Activated naive CD4-positive, alpha-beta T cell treated with anti-CD3 and anti-CD28 coated beads, Interleukin-2, amount 50 U/mL, for 24 hours (primary cell): ENCODE results near the gene WFIKKN2.
"Not testable (repeated sequence)": the region's sequence is repeated elsewhere in the genome, so short reads cannot be mapped to it uniquely, and the experiment has no call there.

ENCODE experiments used
- H3K27ac Mint-ChIP-seq: one replicate; pipeline ENCODE4 v1.8.0; 2021; ENCODE audit warnings: mild to moderate bottlenecking, mixed read lengths
- H3K27me3 Mint-ChIP-seq: one replicate; pipeline ENCODE4 v1.8.0; 2021; ENCODE audit warnings: mixed read lengths
- H3K36me3 Mint-ChIP-seq: one replicate; pipeline ENCODE4 v1.8.0; 2021; ENCODE audit warnings: mixed read lengths
- H3K4me1 Mint-ChIP-seq: one replicate; pipeline ENCODE4 v1.8.0; 2021; ENCODE audit warnings: mixed read lengths
- H3K4me3 Mint-ChIP-seq: one replicate; pipeline ENCODE4 v1.8.0; 2021; ENCODE audit warnings: mild to moderate bottlenecking, mixed read lengths
- H3K9me3 Mint-ChIP-seq: one replicate; pipeline ENCODE4 v1.8.0; 2021; ENCODE audit warnings: mixed read lengths

Gene WFIKKN2

GRCh38 chr17:50868140-50868438 is 32.7 kb downstream of the WFIKKN2 start:
- Mint-ChIP-seq H3K4me1 (peaks cover 59% of the 10 kb centered on the region), H3K4me3 (peak overlapping the region; percentile 99), H3K27me3 (no peaks in the 10 kb centered on the region), H3K36me3 (no peaks in the 10 kb centered on the region), H3K9me3 (no peaks in the 10 kb centered on the region), H3K27ac (peak overlapping the region; percentile 98)

GRCh38 chr17:50868602-50869001 is 33.2 kb downstream of the WFIKKN2 start:
- Mint-ChIP-seq H3K27ac (peak overlapping the region; percentile 5), H3K9me3 (no peaks in the 10 kb centered on the region), H3K27me3 (no peaks in the 10 kb centered on the region), H3K4me1 (peaks cover 59% of the 10 kb centered on the region), H3K4me3 (peak overlapping the region; percentile 99), H3K36me3 (no peaks in the 10 kb centered on the region)

GRCh38 chr17:50871364-50871763 is 36.0 kb downstream of the WFIKKN2 start:
- peak overlapping the region; percentile 71 for H3K4me3 Mint-ChIP-seq
- H3K4me1 Mint-ChIP-seq: peaks cover 53% of the 10 kb centered on the region
- H3K36me3 Mint-ChIP-seq: no peaks in the 10 kb centered on the region
- H3K9me3 Mint-ChIP-seq: no peaks in the 10 kb centered on the region
- no peaks in the 10 kb centered on the region for H3K27me3 Mint-ChIP-seq
- peak overlapping the region; percentile 1 for H3K27ac Mint-ChIP-seq

GRCh38 chr17:50871898-50872297 is 36.5 kb downstream of the WFIKKN2 start:
- H3K4me1 Mint-ChIP-seq: peaks cover 53% of the 10 kb centered on the region
- H3K9me3 Mint-ChIP-seq: no peaks in the 10 kb centered on the region
- no peaks in the 10 kb centered on the region for H3K27me3 Mint-ChIP-seq
- H3K36me3 Mint-ChIP-seq: no peaks in the 10 kb centered on the region
- H3K4me3 Mint-ChIP-seq: peak overlapping the region; percentile 71
- H3K27ac Mint-ChIP-seq: peak overlapping the region; percentile 76

- no peak overlapping the region for H3K4me3 Mint-ChIP-seq
- H3K4me1 Mint-ChIP-seq: peaks cover 45% of the 10 kb centered on the region
- no peaks in the 10 kb centered on the region for H3K27me3 Mint-ChIP-seq
- no peak overlapping the region for H3K27ac Mint-ChIP-seq
- no peaks in the 10 kb centered on the region for H3K9me3 Mint-ChIP-seq
- H3K36me3 Mint-ChIP-seq: no peaks in the 10 kb centered on the region
These were observed 37.5 kb downstream of the WFIKKN2 start for GRCh38 chr17:50872710-50873424.

- peaks cover 28% of the 10 kb centered on the region for H3K4me1 Mint-ChIP-seq
These were observed 39.7 kb downstream of the WFIKKN2 start for GRCh38 chr17:50875074-50875473.

GRCh38 chr17:50877042-50877441 is 41.7 kb downstream of the WFIKKN2 start:
- H3K4me3 Mint-ChIP-seq, H3K36me3 Mint-ChIP-seq, H3K9me3 Mint-ChIP-seq, H3K27me3 Mint-ChIP-seq, H3K27ac Mint-ChIP-seq: not testable (repeated sequence)
- peaks cover 25% of the 10 kb centered on the region for H3K4me1 Mint-ChIP-seq

More at GRCh38 chr17:50875074-50875473, 39.7 kb downstream of the WFIKKN2 start:
- Mint-ChIP-seq H3K27ac (no peak overlapping the region), H3K27me3 (no peaks in the 10 kb centered on the region), H3K36me3 (no peaks in the 10 kb centered on the region), H3K9me3 (no peaks in the 10 kb centered on the region), H3K4me3 (no peak overlapping the region)

- Mint-ChIP-seq H3K36me3 (no peaks in the 10 kb centered on the region), H3K9me3 (no peaks in the 10 kb centered on the region), H3K27ac (no peak overlapping the region), H3K27me3 (no peaks in the 10 kb centered on the region), H3K4me3 (no peak overlapping the region), H3K4me1 (peaks cover 19% of the 10 kb centered on the region)
These were observed 42.5 kb downstream of the WFIKKN2 start for GRCh38 chr17:50877838-50878237.

GRCh38 chr17:50879086-50879485 is 43.7 kb downstream of the WFIKKN2 start:
- H3K4me3 Mint-ChIP-seq: no peak overlapping the region
- no peak overlapping the region for H3K27ac Mint-ChIP-seq
- H3K36me3 Mint-ChIP-seq: no peaks in the 10 kb centered on the region
- H3K27me3 Mint-ChIP-seq: no peaks in the 10 kb centered on the region
- peaks cover 12% of the 10 kb centered on the region for H3K4me1 Mint-ChIP-seq
- no peaks in the 10 kb centered on the region for H3K9me3 Mint-ChIP-seq

- Mint-ChIP-seq H3K4me1 (peaks cover 18% of the 10 kb centered on the region), H3K4me3 (no peak overlapping the region), H3K9me3 (no peaks in the 10 kb centered on the region), H3K36me3 (no peaks in the 10 kb centered on the region), H3K27me3 (no peaks in the 10 kb centered on the region), H3K27ac (no peak overlapping the region)
These were observed 45.8 kb downstream of the WFIKKN2 start for GRCh38 chr17:50881182-50881581.

- Mint-ChIP-seq H3K9me3 (no peaks in the 10 kb centered on the region), H3K36me3 (no peaks in the 10 kb centered on the region), H3K27me3 (no peaks in the 10 kb centered on the region), H3K4me1 (peaks cover 34% of the 10 kb centered on the region), H3K27ac (no peak overlapping the region), H3K4me3 (no peak overlapping the region)
These were observed 47.5 kb downstream of the WFIKKN2 start for GRCh38 chr17:50882851-50883250.

- no peak overlapping the region for H3K4me3 Mint-ChIP-seq
- H3K36me3 Mint-ChIP-seq: no peaks in the 10 kb centered on the region
- no peaks in the 10 kb centered on the region for H3K9me3 Mint-ChIP-seq
- H3K27me3 Mint-ChIP-seq: no peaks in the 10 kb centered on the region
- H3K4me1 Mint-ChIP-seq: peaks cover 37% of the 10 kb centered on the region
- no peak overlapping the region for H3K27ac Mint-ChIP-seq
These were observed 48.6 kb downstream of the WFIKKN2 start for GRCh38 chr17:50883850-50884438.

GRCh38 chr17:50884439-50885311 is 49.3 kb downstream of the WFIKKN2 start:
- H3K4me1 Mint-ChIP-seq: peaks cover 42% of the 10 kb centered on the region
- H3K27ac Mint-ChIP-seq: no peak overlapping the region
- no peaks in the 10 kb centered on the region for H3K27me3 Mint-ChIP-seq
- H3K9me3 Mint-ChIP-seq: no peaks in the 10 kb centered on the region
- H3K4me3 Mint-ChIP-seq: no peak overlapping the region
- no peaks in the 10 kb centered on the region for H3K36me3 Mint-ChIP-seq

- Mint-ChIP-seq H3K36me3 (no peaks in the 10 kb centered on the region), H3K27me3 (no peaks in the 10 kb centered on the region), H3K4me1 (peaks cover 34% of the 10 kb centered on the region), H3K27ac (peak overlapping the region; percentile 82), H3K9me3 (no peaks in the 10 kb centered on the region), H3K4me3 (no peak overlapping the region)
These were observed 52.4 kb downstream of the WFIKKN2 start for GRCh38 chr17:50887705-50888245.

GRCh38 chr17:50889528-50890118 is 54.2 kb downstream of the WFIKKN2 start:
- Mint-ChIP-seq H3K4me3 (no peak overlapping the region), H3K4me1 (peaks cover 25% of the 10 kb centered on the region), H3K9me3 (no peaks in the 10 kb centered on the region), H3K27me3 (no peaks in the 10 kb centered on the region), H3K27ac (no peak overlapping the region), H3K36me3 (no peaks in the 10 kb centered on the region)
